Activated gamma-delta T cell (primary cell): ENCODE results near the gene ABCB11.

ENCODE experiments used
- DNase-seq: peaks from one replicate; lab custom pipeline; 2025; lab: John Stamatoyannopoulos, UW

Gene ABCB11

GRCh38 chr2:168930242-168930641 lies 100.9 kb downstream of the ABCB11 start:
- no peak for DNase-seq

- DNase-seq: no peak
These were observed 102.1 kb downstream of the ABCB11 start for GRCh38 chr2:168929031-168929430.

- DNase-seq: no peak
These were observed 102.9 kb downstream of the ABCB11 start for GRCh38 chr2:168928113-168928831.

- no peak for DNase-seq
These were observed 104.3 kb downstream of the ABCB11 start for GRCh38 chr2:168926621-168927386.

GRCh38 chr2:168920504-168921157 lies 110.5 kb downstream of the ABCB11 start:
- no peak for DNase-seq

- DNase-seq: no peak
These were observed 114.8 kb downstream of the ABCB11 start for GRCh38 chr2:168916331-168916675.

- no peak for DNase-seq
These were observed 115.4 kb downstream of the ABCB11 start for GRCh38 chr2:168915441-168916330.

GRCh38 chr2:168913495-168913894 lies 117.6 kb downstream of the ABCB11 start:
- DNase-seq: no peak

GRCh38 chr2:168912901-168913369 lies 118.2 kb downstream of the ABCB11 start:
- no peak for DNase-seq

- DNase-seq: no peak
These were observed 118.7 kb downstream of the ABCB11 start for GRCh38 chr2:168912466-168912865.

GRCh38 chr2:168910330-168910729 lies 120.8 kb downstream of the ABCB11 start:
- DNase-seq: no peak

- no peak for DNase-seq
These were observed 123.0 kb downstream of the ABCB11 start for GRCh38 chr2:168907940-168908662.

GRCh38 chr2:168904358-168904757 lies 126.8 kb downstream of the ABCB11 start:
- DNase-seq: no peak

GRCh38 chr2:168903888-168904287 lies 127.2 kb downstream of the ABCB11 start:
- no peak for DNase-seq

- DNase-seq: no peak
These were observed 130.1 kb downstream of the ABCB11 start, which contains the start of gene G6PC2 for GRCh38 chr2:168901003-168901402. G6PC2 (plus strand) TSS chr2:168901291; CDS start chr2:168901332, 41 bp downstream.

GRCh38 chr2:168897449-168897848 lies 133.7 kb downstream of the ABCB11 start:
- DNase-seq: no peak

GRCh38 chr2:168896783-168897182 lies 134.3 kb downstream of the ABCB11 start:
- no peak for DNase-seq

- no peak for DNase-seq
These were observed 135.4 kb downstream of the ABCB11 start for GRCh38 chr2:168895771-168896170.

- DNase-seq: no peak
These were observed 136.4 kb downstream of the ABCB11 start for GRCh38 chr2:168894720-168895119.

- no peak for DNase-seq
These were observed 137.0 kb downstream of the ABCB11 start for GRCh38 chr2:168894101-168894500.

- DNase-seq: no peak
These were observed 138.8 kb downstream of the ABCB11 start for GRCh38 chr2:168892327-168892726.
